Chondrocyte (in vitro differentiated cells): ENCODE measurements around the gene PAM16. TPM values are rescaled to one million over a fixed set of nuclear protein-coding genes. Genes with fewer than 3 reads are reported as not detected.

Source experiments
- DNase-seq: peaks from one replicate; pipeline ENCODE4 v3.0.0; 2021; ENCODE audit warnings: mixed read lengths, low spot score
- H3K27ac Mint-ChIP-seq: one replicate; pipeline ENCODE4 v1.8.0; 2021; ENCODE audit warnings: mild to moderate bottlenecking, moderate library complexity, mixed read lengths; ENCODE audit not compliant: unreplicated experiment
- H3K27me3 Mint-ChIP-seq: 2 replicates; pipeline ENCODE4 v1.8.0; 2021; ENCODE audit warnings: low read depth, mixed read lengths
- H3K36me3 Mint-ChIP-seq: 2 replicates; pipeline ENCODE4 v1.8.0; 2021; ENCODE audit warnings: low read depth, mixed read lengths
- H3K4me1 Mint-ChIP-seq: 2 replicates; pipeline ENCODE4 v1.8.0; 2021; ENCODE audit warnings: low read depth, mild to moderate bottlenecking, mixed read lengths
- H3K4me3 Mint-ChIP-seq: one replicate; pipeline ENCODE4 v1.8.0; 2021; ENCODE audit warnings: mild to moderate bottlenecking, moderate library complexity, mixed read lengths; ENCODE audit not compliant: unreplicated experiment
- H3K9me3 Mint-ChIP-seq: 2 replicates; pipeline ENCODE4 v1.8.0; 2021; ENCODE audit warnings: low read depth, mixed read lengths
- total RNA-seq: library from RNA; stranded (reverse); gene quantifications from 3 replicates; pipeline ENCODE4 v1.2.1, GENCODE V29; 2021
- TF ChIP-seq, protein P1 (sequence below): fragments of 200-600 bp; sonication (generic); IDR thresholded peaks from 2 replicates; pipeline ENCODE4 v1.5.0; 2021; ENCODE audit warnings: antibody characterized with exemption, mild to moderate bottlenecking, moderate library complexity

The PAM16 gene
- total RNA-seq, 1 donor from 2014 or later = 24.4 TPM

DNA sequence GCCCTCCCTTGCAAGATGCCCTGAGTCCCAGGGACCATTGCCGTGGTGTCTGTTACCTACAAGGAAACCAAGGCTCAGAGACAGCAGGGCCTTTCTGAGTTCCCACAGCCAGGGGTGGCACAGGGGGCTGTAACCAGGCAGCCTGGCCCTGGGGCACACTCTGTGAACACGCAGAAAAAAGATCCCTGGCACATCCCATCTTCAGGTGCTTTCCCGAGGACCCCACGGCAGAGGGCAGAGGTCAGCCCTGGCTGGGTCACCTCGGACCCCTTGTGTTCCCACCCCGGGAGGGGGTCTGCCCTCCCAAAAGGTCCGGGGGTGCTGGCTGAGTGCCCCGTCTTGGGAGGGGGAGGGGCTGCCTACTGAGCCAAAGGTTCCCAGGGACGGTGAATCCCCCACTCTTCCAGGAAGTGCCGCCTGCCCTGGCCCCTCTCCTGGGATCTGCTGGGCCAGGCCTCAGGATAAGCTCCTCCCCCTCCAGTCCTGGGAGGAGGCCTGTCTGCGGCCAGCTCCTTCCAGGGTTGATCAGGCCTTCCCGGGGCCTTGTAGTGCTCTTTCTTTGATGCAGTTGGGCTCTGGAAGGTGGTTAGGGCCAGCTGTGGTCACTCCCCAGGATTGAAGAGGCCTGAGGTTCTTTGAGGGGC, 27.2 kb downstream of the PAM16 start:
- no peak for DNase-seq
- H3K4me3 Mint-ChIP-seq = no peak overlapping the region
- TF ChIP-seq, protein P1, sequence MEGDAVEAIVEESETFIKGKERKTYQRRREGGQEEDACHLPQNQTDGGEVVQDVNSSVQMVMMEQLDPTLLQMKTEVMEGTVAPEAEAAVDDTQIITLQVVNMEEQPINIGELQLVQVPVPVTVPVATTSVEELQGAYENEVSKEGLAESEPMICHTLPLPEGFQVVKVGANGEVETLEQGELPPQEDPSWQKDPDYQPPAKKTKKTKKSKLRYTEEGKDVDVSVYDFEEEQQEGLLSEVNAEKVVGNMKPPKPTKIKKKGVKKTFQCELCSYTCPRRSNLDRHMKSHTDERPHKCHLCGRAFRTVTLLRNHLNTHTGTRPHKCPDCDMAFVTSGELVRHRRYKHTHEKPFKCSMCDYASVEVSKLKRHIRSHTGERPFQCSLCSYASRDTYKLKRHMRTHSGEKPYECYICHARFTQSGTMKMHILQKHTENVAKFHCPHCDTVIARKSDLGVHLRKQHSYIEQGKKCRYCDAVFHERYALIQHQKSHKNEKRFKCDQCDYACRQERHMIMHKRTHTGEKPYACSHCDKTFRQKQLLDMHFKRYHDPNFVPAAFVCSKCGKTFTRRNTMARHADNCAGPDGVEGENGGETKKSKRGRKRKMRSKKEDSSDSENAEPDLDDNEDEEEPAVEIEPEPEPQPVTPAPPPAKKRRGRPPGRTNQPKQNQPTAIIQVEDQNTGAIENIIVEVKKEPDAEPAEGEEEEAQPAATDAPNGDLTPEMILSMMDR = no peak

DNA sequence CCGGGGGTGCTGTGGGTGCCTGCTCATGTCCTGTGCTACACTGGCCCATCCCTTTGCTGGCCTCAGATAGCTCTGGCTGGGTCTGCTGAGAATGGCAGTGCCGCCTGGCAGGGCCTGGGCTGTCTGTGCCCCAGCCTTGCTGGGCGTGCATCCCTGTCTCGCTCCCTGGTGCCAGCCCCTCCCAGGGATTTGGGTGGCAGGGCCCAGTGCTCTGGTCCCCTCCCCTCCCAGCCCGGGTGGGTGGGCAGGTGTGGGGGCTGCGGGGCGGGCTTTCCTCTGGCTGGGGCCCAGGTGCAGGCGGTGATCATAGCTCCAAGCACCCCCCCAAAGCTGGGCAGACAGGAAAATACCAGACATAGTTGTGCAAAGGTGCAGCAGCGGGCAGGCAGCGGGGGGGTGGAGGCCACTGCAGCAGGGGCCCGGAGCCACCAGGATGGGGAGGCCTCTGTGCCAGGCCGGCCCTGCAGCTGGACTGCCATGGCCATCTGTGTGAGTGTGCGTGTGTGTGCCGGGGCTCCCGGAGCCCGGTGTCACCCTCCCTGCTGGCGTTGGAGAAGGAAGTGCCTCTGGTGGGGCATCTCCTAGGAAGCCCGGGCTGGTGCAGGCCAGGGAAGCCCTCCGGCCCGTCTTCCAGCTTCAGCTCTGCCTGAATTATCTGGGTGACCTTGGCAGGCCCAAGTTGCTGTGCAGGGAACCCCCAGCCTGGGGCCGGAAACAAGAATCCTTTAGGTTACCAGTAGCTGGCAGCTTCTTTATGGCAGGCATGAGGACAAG, 27.9 kb downstream of the PAM16 start:
- Mint-ChIP-seq H3K27me3 (no peaks in the 10 kb centered on the region), H3K4me1 (peaks cover 73% of the 10 kb centered on the region), H3K4me3 (no peak overlapping the region), H3K36me3 (no peaks in the 10 kb centered on the region), H3K9me3 (no peaks in the 10 kb centered on the region), H3K27ac (peak overlapping the region; percentile 76)
- no peak for DNase-seq
- TF ChIP-seq, protein P1 = no peak

More for the DNA sequence above, 27.2 kb downstream of the PAM16 start:
- Mint-ChIP-seq H3K4me1 (peaks cover 73% of the 10 kb centered on the region), H3K27ac (peak overlapping the region; percentile 76), H3K9me3 (no peaks in the 10 kb centered on the region), H3K36me3 (no peaks in the 10 kb centered on the region), H3K27me3 (no peaks in the 10 kb centered on the region)

DNA sequence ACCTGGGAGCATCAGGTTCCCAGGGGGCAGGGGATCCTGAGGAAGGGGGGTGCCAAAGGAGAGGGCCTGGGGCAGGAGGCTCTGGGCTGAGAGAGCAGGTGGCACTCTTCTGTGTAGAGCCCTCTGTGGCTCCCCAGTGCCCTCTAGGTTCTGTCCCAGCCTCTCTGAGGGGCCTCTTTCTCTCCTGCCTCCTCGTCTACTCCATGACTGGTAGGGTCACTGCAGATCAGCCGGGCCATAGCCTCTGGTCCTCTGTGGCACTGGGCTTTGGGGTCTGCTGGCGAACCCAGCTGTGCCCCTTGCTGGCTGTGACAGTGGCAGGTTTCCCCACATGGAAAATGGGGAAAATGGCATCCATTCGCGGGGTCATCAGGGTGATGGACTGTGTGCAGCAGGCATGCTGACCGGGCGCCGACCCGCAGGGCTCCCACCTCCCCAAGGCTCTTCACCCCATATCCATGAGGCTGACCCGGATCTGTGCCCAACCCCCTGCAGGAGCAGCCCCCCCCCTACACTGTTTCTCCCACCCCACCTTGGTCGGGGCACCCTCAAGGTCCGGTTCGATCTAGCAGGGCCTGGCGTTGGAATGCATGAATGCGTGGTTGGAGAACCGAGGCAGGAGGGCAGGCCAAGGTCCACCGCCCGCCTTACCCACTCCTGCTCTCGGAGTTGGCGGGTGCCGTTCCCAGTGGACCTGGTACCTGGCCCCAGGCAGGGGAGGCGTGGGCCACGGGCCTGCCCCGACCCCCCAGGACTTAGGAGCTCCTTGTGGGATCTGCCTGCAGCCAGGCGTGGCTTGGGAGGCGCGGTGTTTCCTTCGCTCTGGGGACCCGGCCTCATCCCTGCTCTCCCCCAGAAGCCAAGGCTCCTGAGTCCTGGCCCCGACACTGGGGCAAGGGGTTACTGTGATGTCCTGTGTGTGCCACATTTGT, 28.7 kb downstream of the PAM16 start:
- TF ChIP-seq, protein P1 = no peak
- H3K4me1 Mint-ChIP-seq = peaks cover 78% of the 10 kb centered on the region
- H3K36me3 Mint-ChIP-seq = no peaks in the 10 kb centered on the region
- DNase-seq = peak; percentile 92
- no peaks in the 10 kb centered on the region for H3K9me3 Mint-ChIP-seq
- peak overlapping the region; percentile 45 for H3K27ac Mint-ChIP-seq
- no peak overlapping the region for H3K4me3 Mint-ChIP-seq
- no peaks in the 10 kb centered on the region for H3K27me3 Mint-ChIP-seq

DNA sequence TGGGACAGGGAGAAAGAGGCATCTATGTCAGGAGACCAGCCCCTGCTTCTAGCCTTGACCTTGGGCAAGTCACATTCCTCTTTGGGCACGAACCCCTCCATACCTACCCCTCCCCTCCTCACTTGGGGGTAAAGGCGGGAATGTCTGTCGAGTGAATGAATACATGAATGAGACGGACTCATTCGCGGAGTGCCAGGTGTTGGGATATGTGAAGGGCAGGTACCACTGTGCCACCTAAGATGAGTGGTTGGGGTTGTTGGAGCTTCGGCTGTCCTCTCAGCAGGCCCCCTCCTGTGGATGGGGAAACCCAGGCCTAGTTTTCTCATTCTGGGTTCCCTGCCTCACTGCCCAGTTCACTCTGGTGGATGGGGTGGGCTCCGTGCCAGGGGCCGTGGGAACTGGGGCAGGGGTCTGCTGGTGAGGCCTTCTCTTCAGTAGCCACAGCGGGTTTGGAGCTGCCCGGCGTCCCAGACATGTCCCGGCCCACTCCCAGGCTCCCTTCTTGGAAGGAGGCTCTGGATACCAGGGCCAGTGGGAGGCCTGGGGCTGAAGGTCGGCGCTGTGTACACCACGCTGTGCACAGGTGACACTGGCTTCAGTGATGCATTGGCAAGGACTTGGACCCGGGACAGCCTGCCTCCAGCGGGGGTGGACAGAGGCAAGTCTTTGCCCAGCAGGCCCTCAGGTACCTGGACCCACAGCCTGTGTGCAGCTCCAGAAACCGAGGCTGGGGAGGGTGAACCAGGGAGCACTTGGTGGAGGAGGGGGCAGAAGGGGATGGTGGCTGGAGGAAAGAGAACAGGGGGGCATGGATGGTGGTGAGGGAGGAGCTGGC, 29.6 kb downstream of the PAM16 start:
- Mint-ChIP-seq H3K4me3 (no peak overlapping the region), H3K9me3 (no peaks in the 10 kb centered on the region), H3K27ac (peak overlapping the region; percentile 45), H3K27me3 (no peaks in the 10 kb centered on the region), H3K36me3 (no peaks in the 10 kb centered on the region), H3K4me1 (peaks cover 71% of the 10 kb centered on the region)
- no peak for DNase-seq
- TF ChIP-seq, protein P1 = no peak
